HUDEP-2 (cell line): Measurements from ENCODE around the gene MCM3AP.

Source experiments
- DNase-seq, 76 experiments: peaks; one replicate each; lab custom pipeline; 2025; ENCODE audit not compliant: unreplicated experiment in 76 of 76; lab: John Stamatoyannopoulos, UW

MCM3AP gene

GRCh38 chr21:46220847-46221246, 64.6 kb downstream of the MCM3AP start:
- DNase-seq = no peak

- no peak for DNase-seq
These were observed 65.1 kb downstream of the MCM3AP start for GRCh38 chr21:46220275-46220810.

- DNase-seq = no peak
These were observed 65.7 kb downstream of the MCM3AP start for GRCh38 chr21:46219591-46220239.

DNA sequence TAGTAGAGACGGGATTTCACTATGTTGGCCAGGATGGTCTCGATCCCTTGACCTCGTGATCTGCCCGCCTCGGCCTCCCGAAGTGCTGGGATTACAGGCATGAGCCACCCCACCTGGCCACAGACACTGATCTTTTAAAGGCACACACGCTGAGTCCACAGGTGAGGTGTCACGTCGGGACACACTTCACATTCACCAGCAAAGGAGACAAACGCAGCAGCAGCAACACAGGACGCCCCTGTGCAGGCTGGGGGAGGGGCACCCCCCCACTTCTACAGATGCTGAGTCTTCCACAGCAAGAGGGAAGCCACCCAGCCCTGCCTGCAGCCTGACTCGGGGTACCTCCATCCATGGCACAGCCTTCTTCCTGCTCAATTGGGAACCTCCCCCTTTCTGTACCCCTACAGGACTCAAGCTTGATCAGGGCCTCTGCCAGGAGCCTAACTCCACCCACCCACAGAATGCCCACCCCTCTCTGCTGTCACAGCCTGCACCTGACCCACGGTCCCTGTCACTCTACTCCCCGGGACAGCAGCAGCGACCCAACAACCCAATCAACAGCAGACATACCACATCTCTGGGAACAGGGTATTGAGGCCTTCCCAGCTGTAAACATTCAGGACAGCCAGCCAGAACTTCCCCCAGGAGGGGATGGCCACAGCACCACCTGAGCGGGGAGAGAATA, 66.4 kb downstream of the MCM3AP start:
- DNase-seq = no peak

DNA sequence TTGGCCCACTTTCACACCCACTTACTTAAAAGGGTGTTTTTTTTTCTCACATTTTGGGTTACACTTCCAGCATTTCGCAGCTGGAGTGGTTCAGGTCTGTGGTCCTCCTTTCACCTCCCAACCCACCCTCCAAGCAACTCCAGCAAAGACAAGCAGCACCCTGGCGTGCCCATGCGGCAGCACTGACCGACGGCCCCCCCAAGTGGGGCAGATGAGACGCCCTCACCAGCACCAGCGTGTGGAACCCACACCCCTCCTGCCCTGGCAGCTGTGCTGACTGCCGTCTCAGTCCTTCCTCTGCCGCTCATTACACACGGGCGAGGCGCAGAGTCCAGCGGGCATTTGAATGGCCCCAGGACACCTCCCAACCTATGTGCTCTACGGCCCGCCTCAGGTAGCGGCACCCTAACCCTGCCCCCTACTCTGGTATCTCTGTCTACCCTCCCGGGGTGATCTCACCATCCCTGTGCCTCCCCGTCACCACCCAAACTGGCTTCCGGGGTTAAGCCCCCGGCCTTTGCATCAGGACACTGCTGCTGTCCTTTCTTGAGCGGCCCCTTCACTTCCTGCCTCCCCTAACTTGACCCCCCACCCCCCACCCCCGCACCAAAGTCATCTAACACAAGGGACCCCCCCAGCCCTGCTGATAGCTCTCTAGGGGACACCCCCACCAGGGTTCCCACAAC, 67.8 kb downstream of the MCM3AP start:
- no peak for DNase-seq

GRCh38 chr21:46216132-46216747, 69.2 kb downstream of the MCM3AP start:
- DNase-seq = no peak

- DNase-seq = no peak
These were observed 69.8 kb downstream of the MCM3AP start for GRCh38 chr21:46215436-46216131.

- no peak for DNase-seq
These were observed 70.7 kb downstream of the MCM3AP start for GRCh38 chr21:46214478-46215340.

DNA sequence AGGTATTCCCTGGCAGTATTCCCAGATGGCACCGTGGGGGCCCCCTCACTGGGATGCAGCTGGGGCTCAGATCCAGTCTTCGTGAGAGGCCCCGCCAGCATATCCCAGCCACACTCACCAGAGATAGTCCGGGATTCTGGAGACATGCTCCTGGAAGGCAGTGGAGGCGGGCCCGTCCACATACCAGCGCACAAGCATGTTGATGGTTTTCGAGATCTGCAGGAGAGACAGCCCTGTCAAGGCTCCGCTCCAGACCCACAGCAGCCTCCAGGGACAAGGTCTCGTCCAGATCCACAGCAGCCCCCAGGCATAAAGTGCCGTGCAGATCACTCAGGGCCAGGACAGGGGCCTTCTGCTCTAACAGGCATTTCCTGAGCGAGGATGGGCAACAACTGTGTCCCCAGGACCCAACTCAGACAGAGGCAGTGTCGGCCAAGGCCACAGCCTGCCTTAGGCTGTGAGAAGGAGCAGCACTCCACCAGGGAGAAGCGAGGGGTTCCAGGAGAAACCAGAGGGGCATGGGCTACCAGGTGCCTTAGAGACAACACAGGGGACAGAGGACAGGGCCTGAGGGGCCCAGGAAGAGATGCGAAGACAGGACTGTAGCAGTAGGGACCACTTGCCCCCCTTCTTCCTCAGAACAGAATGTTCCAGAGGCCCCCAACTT, 71.7 kb downstream of the MCM3AP start:
- DNase-seq = no peak

- DNase-seq = no peak
These were observed 72.5 kb downstream of the MCM3AP start for GRCh38 chr21:46212721-46213484.

DNA sequence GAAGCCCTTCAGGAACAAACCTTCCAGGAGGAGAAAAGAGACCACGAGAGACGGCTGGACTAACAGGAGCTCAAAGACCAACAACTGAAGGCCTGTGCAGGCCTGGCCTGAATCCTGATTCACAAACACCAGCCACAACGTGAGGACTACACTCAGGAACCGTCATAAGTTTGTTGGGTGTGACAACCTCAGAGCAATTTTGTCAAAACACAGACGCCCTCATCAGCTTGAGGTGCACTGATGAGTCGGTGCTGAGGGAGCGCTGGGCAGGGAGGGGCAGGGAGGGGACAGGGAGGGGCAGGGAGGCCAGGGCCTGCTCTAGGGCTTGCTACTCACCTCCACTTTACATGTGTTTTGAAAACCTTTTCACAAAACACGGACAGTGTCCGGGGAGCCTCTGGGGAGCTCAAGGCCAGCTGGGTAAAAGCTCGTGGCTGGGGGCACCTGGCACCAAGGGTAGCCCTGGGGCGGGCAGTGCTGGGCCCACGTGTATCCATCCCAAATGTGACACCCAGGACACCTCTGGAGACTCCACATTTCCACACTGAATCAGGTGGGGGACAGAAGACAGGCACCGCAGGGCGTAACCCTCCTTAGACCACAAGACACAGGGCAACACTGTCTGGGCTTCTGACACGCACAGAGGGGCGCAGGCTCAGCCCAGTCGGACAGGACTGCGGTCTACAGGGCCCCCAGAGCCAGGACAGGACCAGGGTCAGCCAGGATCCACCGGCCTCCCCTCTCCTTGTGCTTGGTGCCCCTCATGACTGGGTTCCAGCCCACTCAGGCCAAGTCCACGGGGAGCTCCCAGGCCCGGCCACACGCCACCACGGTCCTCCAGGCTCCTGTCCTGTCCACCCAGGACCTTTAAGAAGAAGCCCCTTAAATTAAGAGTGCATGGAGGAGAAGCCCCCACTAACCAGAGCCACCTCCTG, 73.4 kb downstream of the MCM3AP start:
- DNase-seq = peak in 1 of 76 experiments; percentile 19

DNA sequence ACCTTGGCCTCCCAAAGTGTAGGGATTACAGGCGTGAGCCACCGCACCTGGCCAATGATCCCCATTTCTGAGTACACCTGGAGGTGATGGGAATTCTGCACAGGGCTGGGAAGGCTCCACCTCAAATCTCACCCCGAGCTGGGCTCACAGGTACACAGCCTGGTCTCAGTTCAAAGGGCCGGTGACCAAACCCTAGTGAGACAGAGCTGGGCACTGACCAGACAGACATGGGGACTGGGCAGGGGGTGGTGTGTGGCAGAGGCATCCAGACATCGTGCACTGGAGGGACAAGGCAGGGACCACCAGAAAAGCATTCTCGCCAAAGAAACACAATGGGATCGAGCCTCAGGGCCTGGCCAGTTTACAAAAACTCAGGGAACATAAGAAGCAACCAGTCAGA, 74.0 kb downstream of the MCM3AP start:
- DNase-seq = no peak

DNA sequence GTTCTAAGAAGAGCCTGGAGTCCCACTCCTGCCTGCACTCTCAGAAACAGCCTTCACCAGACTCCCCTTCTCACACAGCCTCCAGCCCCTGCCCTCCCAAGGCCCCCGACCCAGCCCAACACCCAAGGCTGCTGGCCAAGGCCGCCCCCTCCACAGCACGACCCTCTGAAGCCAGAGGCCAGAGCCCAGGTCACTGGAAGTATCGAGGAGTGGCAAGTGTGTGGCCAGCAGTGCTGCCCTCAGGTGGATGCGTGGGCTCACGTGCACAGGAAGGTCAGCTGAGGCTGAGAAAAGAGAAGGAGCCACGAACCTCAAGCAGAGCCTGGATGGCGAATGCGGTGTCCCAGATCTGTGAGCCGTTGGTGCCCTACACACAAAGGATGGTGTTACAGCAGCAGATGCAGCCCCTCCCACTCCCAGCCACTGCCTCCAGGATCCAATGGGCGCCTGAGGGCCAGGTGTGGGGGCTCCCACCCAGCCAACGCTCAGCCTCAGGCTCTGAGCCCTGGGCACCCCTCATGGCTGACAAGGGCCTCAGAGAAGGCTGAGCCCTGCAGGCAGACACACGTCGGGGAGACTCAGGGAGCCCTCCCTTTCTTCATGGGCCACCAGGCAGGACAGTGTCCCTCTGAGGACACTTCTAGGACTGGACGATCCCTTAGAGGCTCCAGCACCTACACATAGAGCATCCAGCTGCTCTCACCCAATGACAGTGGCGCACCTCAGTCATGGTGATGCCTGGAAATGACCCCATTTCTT, 74.9 kb downstream of the MCM3AP start:
- DNase-seq = no peak

- DNase-seq = no peak
These were observed 76.4 kb downstream of the MCM3AP start for GRCh38 chr21:46208761-46209721.

GRCh38 chr21:46207920-46208591, 77.4 kb downstream of the MCM3AP start:
- no peak for DNase-seq
